HEK293T (cell line): Measurements from ENCODE around the gene CDC37.

ENCODE experiments used
- ARNT ChIP-seq: fragments of 450-650 bp; IDR thresholded peaks from 2 replicates; pipeline ENCODE4 v1.6.1; 2017; ENCODE audit warnings: mild to moderate bottlenecking
- BHLHE40 ChIP-seq: fragments of 450-650 bp; IDR thresholded peaks from 2 replicates; pipeline ENCODE4 v1.6.1; 2016; ENCODE audit warnings: mild to moderate bottlenecking, moderate library complexity, borderline replicate concordance
- FOXM1 ChIP-seq: fragments of 450-650 bp; IDR thresholded peaks from 2 replicates; pipeline ENCODE4 v1.6.1; 2017; ENCODE audit warnings: mild to moderate bottlenecking, borderline replicate concordance

DNA sequence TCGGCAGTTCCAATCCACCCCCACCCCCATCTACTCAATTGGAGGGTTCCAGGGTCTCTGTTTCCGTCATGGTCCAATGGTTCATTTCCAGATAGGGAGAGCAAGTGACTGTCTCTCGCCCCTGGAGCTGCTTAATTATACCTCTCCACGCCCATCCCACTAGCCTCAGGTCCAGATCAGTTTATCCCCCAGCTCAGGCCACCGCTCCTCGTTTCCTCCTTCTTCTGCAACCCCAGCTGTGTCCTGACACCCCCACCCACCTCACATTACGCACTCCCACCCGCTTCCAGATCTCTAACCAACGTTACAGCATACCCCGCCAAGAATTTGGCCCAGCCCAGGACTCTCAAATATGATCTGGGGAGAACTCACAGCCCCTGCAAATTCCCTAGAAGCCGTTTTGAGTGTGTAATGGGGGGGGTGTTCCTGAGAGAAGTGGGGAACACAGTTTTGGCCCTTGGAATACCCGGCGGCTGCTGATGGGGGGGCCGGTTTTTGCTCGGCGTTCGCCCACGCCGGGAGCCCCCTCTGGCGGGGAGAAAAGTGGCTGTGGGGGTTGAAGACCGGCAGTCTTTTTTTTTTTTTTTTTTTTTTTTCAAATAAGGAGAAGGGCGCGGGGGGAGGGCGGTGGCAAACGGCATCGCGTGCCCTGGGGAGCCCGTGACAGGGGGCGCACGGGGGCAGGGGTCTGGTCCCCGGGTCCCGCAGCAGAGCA, 15.3 kb upstream of the CDC37 start:
- TF ChIP-seq ARNT, result no peak
- no peak for TF ChIP-seq BHLHE40
- TF ChIP-seq FOXM1, result no peak
